Panc1 (cell line): ENCODE data around the gene GHRHR. TPM values are rescaled to one million over a fixed set of nuclear protein-coding genes. Genes with fewer than 3 reads are reported as not detected.

ENCODE experiments used
- ATAC-seq: fragments of 200-7000 bp; cut with Tn5 transposase; 2 replicates; pipeline ENCODE4 v1.9.1; 2020; ENCODE audit warnings: mild to moderate bottlenecking, moderate library complexity
- BruUV-seq: library from RNA; stranded (reverse); fragments of 400-500 nt; replicated peaks from 2 replicates; lab custom pipeline; 2021; lab: Mats Ljungman, UMichigan
- CTCF ChIA-PET: fragments of 300-600 bp; sonication (Branson Sonifier 250); formaldehyde crosslinking; loops from one replicate; lab custom pipeline; 2022; ENCODE audit warnings: antibody characterized with exemption; lab: Charles Lee
- POLR2A ChIA-PET: fragments of 300-600 bp; sonication (Branson Sonifier 250); formaldehyde crosslinking; loops from one replicate; lab custom pipeline; 2022; ENCODE audit warnings: antibody characterized with exemption; lab: Charles Lee
- DNase-seq: peaks from one replicate; pipeline ENCODE4 v3.0.0-alpha.2; 2010; ENCODE audit warnings: low read depth, low spot score
- H3K27ac ChIP-seq: 2 replicates; pipeline ENCODE4 v1.5.1; 2011; ENCODE audit warnings: mild to moderate bottlenecking, low read length, inconsistent platforms
- H3K27me3 ChIP-seq: fragments of 200-500 bp; sonication (Bioruptor generic); 2 replicates; pipeline ENCODE4 v1.6.0; 2014; ENCODE audit warnings: low read length, inconsistent platforms; ENCODE audit not compliant: control insufficient read depth, insufficient read depth
- H3K36me3 ChIP-seq: fragments of 200-500 bp; sonication (Bioruptor generic); 2 replicates; pipeline ENCODE4 v1.5.1; 2014; ENCODE audit warnings: inconsistent platforms, mild to moderate bottlenecking, low read length, moderate library complexity; ENCODE audit not compliant: control insufficient read depth, insufficient read depth
- H3K4me1 ChIP-seq: 2 replicates; pipeline ENCODE4 v1.5.1; 2011; ENCODE audit warnings: inconsistent platforms, mild to moderate bottlenecking, low read length, moderate library complexity; ENCODE audit not compliant: control insufficient read depth, insufficient read depth
- H3K4me3 ChIP-seq, 2 experiments: 2 replicates each; pipeline ENCODE4 v1.5.1; 2011 to 2012; ENCODE audit warnings: low read depth in 2 of 2, low read length in 2 of 2, mild to moderate bottlenecking in 2 of 2, inconsistent platforms in 1 of 2, moderate library complexity in 1 of 2
- H3K9me3 ChIP-seq: fragments of 200-500 bp; sonication (Bioruptor generic); 2 replicates; pipeline ENCODE4 v1.5.1; 2014; ENCODE audit warnings: low read depth, mild to moderate bottlenecking, inconsistent platforms, low read length, moderate library complexity; ENCODE audit not compliant: control insufficient read depth, insufficient read depth
- POLR2AphosphoS5 ChIP-seq: IDR thresholded peaks from 2 replicates; pipeline ENCODE4 v1.6.1; 2012; ENCODE audit warnings: mild to moderate bottlenecking, low read depth, low read length, moderate library complexity
- SIN3A ChIP-seq: IDR thresholded peaks from 2 replicates; pipeline ENCODE4 v1.6.1; 2012; ENCODE audit warnings: low read depth, mild to moderate bottlenecking, low read length, moderate library complexity, borderline replicate concordance; ENCODE audit not compliant: insufficient read depth
- TCF7L2 ChIP-seq: IDR thresholded peaks from 2 replicates; pipeline ENCODE4 v1.6.1; 2011; ENCODE audit warnings: mild to moderate bottlenecking, low read depth, low read length, inconsistent platforms
- in situ Hi-C: cut with HindIII; loops from 2 replicates; pipeline ENCODE4 v1.10.0; 2016; ENCODE audit warnings: low sequenced_read_pairs, low pct_unique_long_range_greater_than_20kb
- intact Hi-C: fragments of 100-400 bp; cut with micrococcal nuclease; formaldehyde crosslinking; loops from one replicate; pipeline ENCODE4 v1.10.0; 2022; ENCODE audit not compliant: unreplicated experiment
- total RNA-seq: library from RNA; stranded (reverse); gene quantifications from one replicate; pipeline ENCODE4 v1.2.1, GENCODE V29; 2021; ENCODE audit not compliant: unreplicated experiment
- TF ChIP-seq, protein P1 (sequence below), 2 experiments: IDR thresholded peaks; 2 replicates each; pipeline ENCODE4 v1.6.1; 2011 to 2012; ENCODE audit warnings: low read depth in 2 of 2, control low read depth in 1 of 2, low read length in 1 of 2, mild to moderate bottlenecking in 1 of 2, moderate library complexity in 1 of 2; ENCODE audit not compliant: insufficient read depth in 1 of 2
- TF ChIP-seq, protein P2 (sequence below): fragments of 450-650 bp; IDR thresholded peaks from 2 replicates; pipeline ENCODE4 v1.5.1; 2017; ENCODE audit warnings: mild to moderate bottlenecking

Gene GHRHR
- total RNA-seq, 1 experiment from 2014 or later: not detected

- DNase-seq (no peak), ATAC-seq (no peak)
- in situ Hi-C loops: no loop called here
- CTCF ChIA-PET: no interaction called here
- POLR2A ChIA-PET: no interaction called here
- no peaks in the 10 kb centered on the region for H3K36me3 ChIP-seq
- H3K4me3 ChIP-seq: no peak overlapping the region
- H3K27me3 ChIP-seq: no peaks in the 10 kb centered on the region
- intact Hi-C loops: no loop called here
- TF ChIP-seq, protein P1, sequence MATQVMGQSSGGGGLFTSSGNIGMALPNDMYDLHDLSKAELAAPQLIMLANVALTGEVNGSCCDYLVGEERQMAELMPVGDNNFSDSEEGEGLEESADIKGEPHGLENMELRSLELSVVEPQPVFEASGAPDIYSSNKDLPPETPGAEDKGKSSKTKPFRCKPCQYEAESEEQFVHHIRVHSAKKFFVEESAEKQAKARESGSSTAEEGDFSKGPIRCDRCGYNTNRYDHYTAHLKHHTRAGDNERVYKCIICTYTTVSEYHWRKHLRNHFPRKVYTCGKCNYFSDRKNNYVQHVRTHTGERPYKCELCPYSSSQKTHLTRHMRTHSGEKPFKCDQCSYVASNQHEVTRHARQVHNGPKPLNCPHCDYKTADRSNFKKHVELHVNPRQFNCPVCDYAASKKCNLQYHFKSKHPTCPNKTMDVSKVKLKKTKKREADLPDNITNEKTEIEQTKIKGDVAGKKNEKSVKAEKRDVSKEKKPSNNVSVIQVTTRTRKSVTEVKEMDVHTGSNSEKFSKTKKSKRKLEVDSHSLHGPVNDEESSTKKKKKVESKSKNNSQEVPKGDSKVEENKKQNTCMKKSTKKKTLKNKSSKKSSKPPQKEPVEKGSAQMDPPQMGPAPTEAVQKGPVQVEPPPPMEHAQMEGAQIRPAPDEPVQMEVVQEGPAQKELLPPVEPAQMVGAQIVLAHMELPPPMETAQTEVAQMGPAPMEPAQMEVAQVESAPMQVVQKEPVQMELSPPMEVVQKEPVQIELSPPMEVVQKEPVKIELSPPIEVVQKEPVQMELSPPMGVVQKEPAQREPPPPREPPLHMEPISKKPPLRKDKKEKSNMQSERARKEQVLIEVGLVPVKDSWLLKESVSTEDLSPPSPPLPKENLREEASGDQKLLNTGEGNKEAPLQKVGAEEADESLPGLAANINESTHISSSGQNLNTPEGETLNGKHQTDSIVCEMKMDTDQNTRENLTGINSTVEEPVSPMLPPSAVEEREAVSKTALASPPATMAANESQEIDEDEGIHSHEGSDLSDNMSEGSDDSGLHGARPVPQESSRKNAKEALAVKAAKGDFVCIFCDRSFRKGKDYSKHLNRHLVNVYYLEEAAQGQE (IDR thresholded peaks at IDR 0.05; ENCODE audit: insufficient read depth in 1 of 2, low read depth in 2 of 2, low read length in 1 of 2): no peak
- TF ChIP-seq, protein P2, sequence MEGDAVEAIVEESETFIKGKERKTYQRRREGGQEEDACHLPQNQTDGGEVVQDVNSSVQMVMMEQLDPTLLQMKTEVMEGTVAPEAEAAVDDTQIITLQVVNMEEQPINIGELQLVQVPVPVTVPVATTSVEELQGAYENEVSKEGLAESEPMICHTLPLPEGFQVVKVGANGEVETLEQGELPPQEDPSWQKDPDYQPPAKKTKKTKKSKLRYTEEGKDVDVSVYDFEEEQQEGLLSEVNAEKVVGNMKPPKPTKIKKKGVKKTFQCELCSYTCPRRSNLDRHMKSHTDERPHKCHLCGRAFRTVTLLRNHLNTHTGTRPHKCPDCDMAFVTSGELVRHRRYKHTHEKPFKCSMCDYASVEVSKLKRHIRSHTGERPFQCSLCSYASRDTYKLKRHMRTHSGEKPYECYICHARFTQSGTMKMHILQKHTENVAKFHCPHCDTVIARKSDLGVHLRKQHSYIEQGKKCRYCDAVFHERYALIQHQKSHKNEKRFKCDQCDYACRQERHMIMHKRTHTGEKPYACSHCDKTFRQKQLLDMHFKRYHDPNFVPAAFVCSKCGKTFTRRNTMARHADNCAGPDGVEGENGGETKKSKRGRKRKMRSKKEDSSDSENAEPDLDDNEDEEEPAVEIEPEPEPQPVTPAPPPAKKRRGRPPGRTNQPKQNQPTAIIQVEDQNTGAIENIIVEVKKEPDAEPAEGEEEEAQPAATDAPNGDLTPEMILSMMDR: no peak
- TF ChIP-seq TCF7L2: no peak
- no peak for TF ChIP-seq POLR2AphosphoS5
- no peak for TF ChIP-seq SIN3A
- H3K27ac ChIP-seq: no peak overlapping the region
- H3K9me3 ChIP-seq: no peaks in the 10 kb centered on the region
- H3K4me1 ChIP-seq: no peaks in the 10 kb centered on the region
- no TSS peak for BruUV-seq
These were observed 42.0 kb upstream of the GHRHR start for GRCh38 chr7:30921540-30922401.

- TF ChIP-seq, protein P2: no peak
- TF ChIP-seq POLR2AphosphoS5 (no peak), TCF7L2 (no peak), SIN3A (no peak)
- TF ChIP-seq, protein P1 (IDR thresholded peaks at IDR 0.05; ENCODE audit: insufficient read depth in 1 of 2, low read depth in 2 of 2, low read length in 1 of 2): no peak
- no peaks in the 10 kb centered on the region for H3K36me3 ChIP-seq
- H3K4me3 ChIP-seq: no peak overlapping the region
- BruUV-seq: no TSS peak
- no peaks in the 10 kb centered on the region for H3K27me3 ChIP-seq
- H3K9me3 ChIP-seq: no peaks in the 10 kb centered on the region
- intact Hi-C loops: no loop called here
- H3K27ac ChIP-seq: no peak overlapping the region
- DNase-seq: no peak
- no peak for ATAC-seq
- in situ Hi-C loops: no loop called here
- ChIA-PET POLR2A (no interaction called here), CTCF (no interaction called here)
- H3K4me1 ChIP-seq: no peaks in the 10 kb centered on the region
These were observed 41.2 kb upstream of the GHRHR start for GRCh38 chr7:30922596-30922995.
